H1 (cell line): ENCODE data around the gene SYNDIG1. TPM values are rescaled to one million over a fixed set of nuclear protein-coding genes. Genes with fewer than 3 reads are reported as not detected.

Experiments used
- CTCF ChIA-PET: fragments of 300-600 bp; sonication (Branson Sonifier 250); formaldehyde crosslinking; loops from one replicate; lab custom pipeline; 2021; ENCODE audit not compliant: partially characterized antibody; lab: Charles Lee
- POLR2A ChIA-PET: fragments of 300-600 bp; sonication (Branson Sonifier 250); formaldehyde crosslinking; loops from one replicate; lab custom pipeline; 2021; ENCODE audit warnings: inconsistent platforms; ENCODE audit not compliant: partially characterized antibody; lab: Charles Lee
- DNase-seq, 2 experiments: peaks; one replicate each; pipeline versions ENCODE4 v3.0.0 to v3.0.0-alpha.2; 2010 to 2022; ENCODE audit warnings: low spot score in 2 of 2, low read depth in 1 of 2, mixed read lengths in 1 of 2
- FAIRE-seq: peaks from 2 replicates; lab custom pipeline; 2011; peaks lifted over from hg19 to GRCh38; lab: Jason Lieb, UNC
- H2AFZ ChIP-seq: 2 replicates; pipeline ENCODE4 v1.8.1; 2012; ENCODE audit warnings: low read length, inconsistent platforms
- H2AK5ac ChIP-seq: 2 replicates; pipeline ENCODE4 v1.6.1; 2013; ENCODE audit warnings: low read depth, low read length
- H2BK120ac ChIP-seq: replicated peaks from 2 replicates; pipeline ENCODE3; 2013; ENCODE audit warnings: low read depth, low read length, inconsistent platforms
- H2BK12ac ChIP-seq: 2 replicates; pipeline ENCODE4 v1.6.1; 2013; ENCODE audit warnings: low read depth, low read length
- H2BK15ac ChIP-seq: 2 replicates; pipeline ENCODE4 v1.6.1; 2013; ENCODE audit warnings: low read length
- H2BK20ac ChIP-seq: 2 replicates; pipeline ENCODE4 v1.6.1; 2013; ENCODE audit warnings: low read length
- H2BK5ac ChIP-seq: 2 replicates; pipeline ENCODE4 v1.6.1; 2013; ENCODE audit warnings: low read depth, low read length
- H3K14ac ChIP-seq: 2 replicates; pipeline ENCODE4 v1.6.1; 2013; ENCODE audit warnings: inconsistent platforms; ENCODE audit not compliant: insufficient read length
- H3K18ac ChIP-seq: 2 replicates; pipeline ENCODE4 v1.6.1; 2013; ENCODE audit warnings: low read length; ENCODE audit errors: extremely low read depth
- H3K23ac ChIP-seq: 2 replicates; pipeline ENCODE4 v1.6.1; 2013; ENCODE audit warnings: inconsistent platforms; ENCODE audit not compliant: insufficient read length
- H3K23me2 ChIP-seq: 2 replicates; pipeline ENCODE4 v1.6.1; 2013; ENCODE audit warnings: low read depth, low read length
- H3K27ac ChIP-seq: 2 replicates; pipeline ENCODE4 v1.6.1; 2011; ENCODE audit warnings: low read depth, low read length, inconsistent platforms
- H3K27me3 ChIP-seq, 4 experiments: replicated peaks in 1 of 4; 1 replicate in 1 of 4; 2 replicates in 3 of 4; pipeline versions ENCODE4 v1.6.1 to v1.8.1; 2011 to 2013; ENCODE audit warnings: low read length in 3 of 4, mild to moderate bottlenecking in 3 of 4, inconsistent platforms in 2 of 4, mixed read lengths in 2 of 4, moderate library complexity in 1 of 4; ENCODE audit not compliant: control insufficient read depth in 3 of 4, insufficient read depth in 3 of 4; ENCODE audit errors: extremely low read depth in 1 of 4
- H3K36me3 ChIP-seq, 4 experiments: 2 replicates each; pipeline versions ENCODE4 v1.6.1 to v1.8.1; 2011 to 2013; ENCODE audit warnings: mild to moderate bottlenecking in 4 of 4, low read length in 3 of 4, moderate library complexity in 2 of 4, control low read depth in 1 of 4, inconsistent platforms in 1 of 4; ENCODE audit not compliant: insufficient read depth in 4 of 4, control insufficient read depth in 2 of 4
- H3K4ac ChIP-seq: replicated peaks from 2 replicates; pipeline ENCODE3; 2013; ENCODE audit warnings: low read length, low read depth, mixed read lengths, inconsistent platforms; ENCODE audit not compliant: insufficient read length
- H3K4me1 ChIP-seq, 4 experiments: replicated peaks in 1 of 4; 1 replicate in 1 of 4; 2 replicates in 3 of 4; pipeline versions ENCODE4 v1.6.1 to v1.8.1; 2011 to 2013; ENCODE audit warnings: low read length in 3 of 4, inconsistent platforms in 2 of 4, mixed read lengths in 1 of 4; ENCODE audit not compliant: insufficient read depth in 4 of 4, control insufficient read depth in 3 of 4
- H3K4me2 ChIP-seq, 2 experiments: 2 replicates each; pipeline versions ENCODE4 v1.6.1 to v1.8.1; 2011 to 2013; ENCODE audit warnings: low read depth in 2 of 2, low read length in 2 of 2, control low read depth in 1 of 2, inconsistent platforms in 1 of 2, mild to moderate bottlenecking in 1 of 2; ENCODE audit not compliant: insufficient read depth in 1 of 2
- H3K4me3 ChIP-seq, 4 experiments: fragments of 200-600, 300-600 bp in 1 of 4; sonication (generic), shearing (Covaris generic), sonication (Bioruptor Twin) in 1 of 4; 2 replicates each; pipeline versions ENCODE4 v1.5.1 to v1.8.1; 2011 to 2016; ENCODE audit warnings: low read length in 4 of 4, low read depth in 3 of 4, control low read depth in 2 of 4, inconsistent platforms in 2 of 4, mild to moderate bottlenecking in 2 of 4, mixed read lengths in 1 of 4, moderate library complexity in 1 of 4; ENCODE audit not compliant: insufficient read depth in 2 of 4; ENCODE audit errors: extremely low read depth in 1 of 4
- H3K56ac ChIP-seq: replicated peaks from 2 replicates; pipeline ENCODE3; 2013; ENCODE audit warnings: low read depth, mild to moderate bottlenecking, mixed read lengths, low read length, inconsistent platforms; ENCODE audit not compliant: insufficient read length
- H3K79me1 ChIP-seq: 2 replicates; pipeline ENCODE4 v1.6.1; 2013; ENCODE audit warnings: low read depth, low read length, control low read depth
- H3K79me2 ChIP-seq, 2 experiments: 2 replicates each; pipeline versions ENCODE4 v1.6.1 to v1.8.1; 2012 to 2013; ENCODE audit warnings: low read length in 2 of 2, mild to moderate bottlenecking in 2 of 2, inconsistent platforms in 1 of 2; ENCODE audit not compliant: insufficient read depth in 2 of 2, control insufficient read depth in 1 of 2
- H3K9ac ChIP-seq, 4 experiments: replicated peaks in 1 of 4; 1 replicate in 1 of 4; 2 replicates in 3 of 4; pipeline versions ENCODE4 v1.6.1 to v1.8.1; 2011 to 2013; ENCODE audit warnings: low read depth in 3 of 4, low read length in 3 of 4, control low read depth in 2 of 4, mild to moderate bottlenecking in 2 of 4, moderate library complexity in 2 of 4, inconsistent platforms in 1 of 4; ENCODE audit errors: extremely low read depth in 1 of 4
- H3K9me3 ChIP-seq, 2 experiments: 2 replicates each; pipeline versions ENCODE4 v1.6.1 to v1.8.1; 2012 to 2013; ENCODE audit warnings: mild to moderate bottlenecking in 2 of 2, moderate library complexity in 2 of 2, control low read depth in 1 of 2, inconsistent platforms in 1 of 2, low read depth in 1 of 2, low read length in 1 of 2, mixed read lengths in 1 of 2; ENCODE audit not compliant: insufficient read depth in 2 of 2
- H4K20me1 ChIP-seq, 2 experiments: replicated peaks in 1 of 2; 2 replicates each; pipeline versions ENCODE3 to v1.8.1; 2011 to 2013; ENCODE audit warnings: inconsistent platforms in 2 of 2, low read length in 2 of 2, mild to moderate bottlenecking in 1 of 2; ENCODE audit not compliant: insufficient read depth in 2 of 2, control insufficient read depth in 1 of 2
- H4K5ac ChIP-seq: 2 replicates; pipeline ENCODE4 v1.6.1; 2013; ENCODE audit warnings: low read length, low read depth, mixed read lengths, inconsistent platforms; ENCODE audit not compliant: insufficient read length
- H4K8ac ChIP-seq: 2 replicates; pipeline ENCODE4 v1.8.0; 2013; ENCODE audit warnings: mild to moderate bottlenecking, moderate library complexity, low read length, inconsistent platforms; ENCODE audit not compliant: insufficient read depth; ENCODE audit errors: extremely low read depth
- H4K91ac ChIP-seq: replicated peaks from 2 replicates; pipeline ENCODE3; 2013; ENCODE audit warnings: low read length, mixed read lengths, inconsistent platforms; ENCODE audit not compliant: insufficient read length
- BCL11A ChIP-seq, 2 experiments: IDR thresholded peaks; one replicate each; pipeline ENCODE4 v1.6.1; 2011; ENCODE audit warnings: low read depth in 2 of 2, low read length in 2 of 2, mild to moderate bottlenecking in 2 of 2
- BRCA1 ChIP-seq: IDR thresholded peaks from 2 replicates; pipeline ENCODE4 v1.6.1; 2012; ENCODE audit warnings: low read depth, low read length, improper control_type of control experiment
- CEBPB ChIP-seq: IDR thresholded peaks from 2 replicates; pipeline ENCODE4 v1.6.1; 2012; ENCODE audit warnings: low read depth, low read length
- CREB1 ChIP-seq: IDR thresholded peaks from 2 replicates; pipeline ENCODE4 v1.6.1; 2012; ENCODE audit warnings: inconsistent platforms
- EZH2 ChIP-seq: fragments of 200-600 bp; sonication (generic); IDR thresholded peaks from 2 replicates; pipeline ENCODE4 v1.7.1; 2012; ENCODE audit warnings: low read depth, mild to moderate bottlenecking, moderate library complexity, low read length, inconsistent platforms; ENCODE audit not compliant: severe bottlenecking
- HDAC6 ChIP-seq: IDR thresholded peaks from one replicate; pipeline ENCODE4 v1.7.1; 2012; ENCODE audit warnings: low read depth, mild to moderate bottlenecking, inconsistent platforms, low read length, moderate library complexity
- JUN ChIP-seq: IDR thresholded peaks from 2 replicates; pipeline ENCODE4 v1.6.1; 2011; ENCODE audit warnings: low read depth, mild to moderate bottlenecking, improper control_type of control experiment, low read length
- POLR2A ChIP-seq, 2 experiments: IDR thresholded peaks; 1 replicate in 1 of 2; 2 replicates in 1 of 2; pipeline ENCODE4 v1.6.1; 2011; ENCODE audit warnings: low read depth in 2 of 2, low read length in 2 of 2, mild to moderate bottlenecking in 2 of 2; ENCODE audit errors: control extremely low read depth in 1 of 2
- RXRA ChIP-seq: IDR thresholded peaks from 2 replicates; pipeline ENCODE4 v1.6.1; 2011; ENCODE audit warnings: low read depth, mild to moderate bottlenecking, low read length, moderate library complexity; ENCODE audit not compliant: insufficient read depth
- SUZ12 ChIP-seq: fragments of 200-600 bp; sonication (generic); IDR thresholded peaks from 2 replicates; pipeline ENCODE4 v1.6.1; 2012; ENCODE audit warnings: mild to moderate bottlenecking, inconsistent platforms, low read length, moderate library complexity, mixed read lengths
- YY1 ChIP-seq: IDR thresholded peaks from 2 replicates; pipeline ENCODE4 v1.6.1; 2011; ENCODE audit warnings: low read depth, mild to moderate bottlenecking, low read length
- WGBS, 2 experiments: shearing (Covaris generic) in 1 of 2; methylation state at CpG; one replicate each; pipeline versions ENCODE4 v1.1.6 to v1.1.7; 2013 to 2015; ENCODE audit warnings: low lambda C conversion rate in 2 of 2, mixed read lengths in 2 of 2, inconsistent platforms in 1 of 2, low coverage in 1 of 2, missing lambda C conversion rate in 1 of 2; ENCODE audit not compliant: insufficient replicate concordance in 2 of 2, insufficient coverage in 1 of 2, insufficient read length in 1 of 2; ENCODE audit errors: extremely low coverage in 1 of 2, missing lambda C conversion rate in 1 of 2; 5-methylcytosine and 5-hydroxymethylcytosine counted together
- polyA plus RNA-seq, 7 experiments: library from polyadenylated mRNA; depleted of rRNA in 3 of 7; stranded (reverse) in 5 of 7; unstranded in 2 of 7; fragments of >200 nt in 5 of 7; fragments of 200-250 nt in 2 of 7; gene quantifications; 1 replicate in 5 of 7; 2 replicates in 1 of 7; 4 replicates in 1 of 7; pipeline versions ENCODE4 v1.2.1 to v1.2.3, GENCODE V29; 2011 to 2013; ENCODE audit warnings: missing spikeins in 2 of 7, mixed read lengths in 2 of 7
- total RNA-seq: library from RNA; stranded (reverse); fragmentation: NEBNext Ultra II Directional; extraction: Animal tissue kit (Norgen Biotek cat#: 25700); gene quantifications from 2 replicates; pipeline ENCODE4 v1.2.1, GENCODE V29; 2021
- TF ChIP-seq, protein P1 (sequence below): IDR thresholded peaks from 2 replicates; pipeline ENCODE4 v1.6.1; 2011; ENCODE audit warnings: low read length, improper control_type of control experiment
- TF ChIP-seq, protein P2 (sequence below): IDR thresholded peaks from 2 replicates; pipeline ENCODE4 v1.6.1; 2011; ENCODE audit warnings: low read depth, mild to moderate bottlenecking, low read length; ENCODE audit not compliant: insufficient read depth

SYNDIG1 gene
- total and polyA plus RNA-seq, 2 of the 8 experiments (the other 6 are each of a cell fraction or from before 2014, with no cell fraction given): 6.5 to 7.8 TPM

DNA sequence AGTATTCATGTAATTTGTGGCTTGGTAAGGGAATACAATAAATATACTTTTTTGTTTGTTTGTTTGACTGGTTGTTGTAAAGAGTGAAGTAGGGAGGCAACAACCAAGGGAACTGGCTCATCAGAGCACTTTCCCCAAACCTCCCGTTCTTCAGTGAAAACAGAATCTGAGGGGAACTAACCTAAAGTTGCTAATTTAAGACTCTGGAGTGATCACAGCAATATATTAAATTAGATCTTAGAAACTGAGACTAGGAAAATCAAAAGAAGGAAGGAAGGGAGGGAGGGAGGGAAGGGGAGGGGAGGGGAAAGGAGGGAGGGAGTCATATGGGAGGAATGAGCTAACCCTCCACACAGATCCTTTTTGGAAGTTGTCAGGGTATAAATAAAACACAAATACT lies 144.9 kb downstream of the SYNDIG1 start:
- no peak overlapping the region for H4K91ac ChIP-seq
- no peak overlapping the region for H2BK5ac ChIP-seq
- no peak overlapping the region for H3K4me3 ChIP-seq
- no peaks in the 10 kb centered on the region for H3K79me1 ChIP-seq
- H2BK20ac ChIP-seq: no peak overlapping the region
- H3K56ac ChIP-seq: no peak overlapping the region
- H4K5ac ChIP-seq: no peak overlapping the region
- no peaks in the 10 kb centered on the region; a peak in 1 of 8 replicates for H3K36me3 ChIP-seq
- no peak overlapping the region for H3K18ac ChIP-seq
- no peak overlapping the region for H3K4me2 ChIP-seq
- no peak overlapping the region for H3K14ac ChIP-seq
- H3K27me3 ChIP-seq: no peaks in the 10 kb centered on the region
- POLR2A ChIA-PET: interaction anchor here (0.8 kb wide), 1 partner anchor 22 kb away, joined by 3 read pairs; no protein-coding TSS in a partner anchor
- H3K79me2 ChIP-seq: no peaks in the 10 kb centered on the region
- H3K9me3 ChIP-seq: no peaks in the 10 kb centered on the region
- H3K23ac ChIP-seq: no peak overlapping the region
- no peak overlapping the region for H2BK120ac ChIP-seq
- H4K8ac ChIP-seq: no peak overlapping the region
- H2AK5ac ChIP-seq: no peak overlapping the region
- H3K27ac ChIP-seq: no peak overlapping the region
- no peak overlapping the region for H2BK15ac ChIP-seq
- no peak overlapping the region for H2BK12ac ChIP-seq
- no peak overlapping the region for H3K4ac ChIP-seq
- peaks cover 0 to 14% (median 7%) of the 10 kb centered on the region in 4 experiments; a peak in 6 of 7 replicates for H3K4me1 ChIP-seq
- no peaks in the 10 kb centered on the region for H4K20me1 ChIP-seq
- H3K9ac ChIP-seq: no peak overlapping the region
- TF ChIP-seq HDAC6 (no peak), POLR2A (IDR thresholded peaks at IDR 0.05; ENCODE audit: control extremely low read depth in 1 of 2, low read depth in 2 of 2, low read length in 2 of 2) (no peak), BCL11A (IDR thresholded peaks at IDR 0.05; ENCODE audit: low read depth in 2 of 2, low read length in 2 of 2) (no peak), RXRA (no peak), BRCA1 (no peak), JUN (no peak), CREB1 (no peak), SUZ12 (no peak), CEBPB (no peak), YY1 (no peak), EZH2 (no peak)
- TF ChIP-seq, protein P1, sequence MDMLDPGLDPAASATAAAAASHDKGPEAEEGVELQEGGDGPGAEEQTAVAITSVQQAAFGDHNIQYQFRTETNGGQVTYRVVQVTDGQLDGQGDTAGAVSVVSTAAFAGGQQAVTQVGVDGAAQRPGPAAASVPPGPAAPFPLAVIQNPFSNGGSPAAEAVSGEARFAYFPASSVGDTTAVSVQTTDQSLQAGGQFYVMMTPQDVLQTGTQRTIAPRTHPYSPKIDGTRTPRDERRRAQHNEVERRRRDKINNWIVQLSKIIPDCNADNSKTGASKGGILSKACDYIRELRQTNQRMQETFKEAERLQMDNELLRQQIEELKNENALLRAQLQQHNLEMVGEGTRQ: no peak
- TF ChIP-seq, protein P2, sequence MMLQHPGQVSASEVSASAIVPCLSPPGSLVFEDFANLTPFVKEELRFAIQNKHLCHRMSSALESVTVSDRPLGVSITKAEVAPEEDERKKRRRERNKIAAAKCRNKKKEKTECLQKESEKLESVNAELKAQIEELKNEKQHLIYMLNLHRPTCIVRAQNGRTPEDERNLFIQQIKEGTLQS: no peak
- TF ChIP-seq, all 59 proteins: peak for 0
- no peak for DNase-seq
- H2AFZ ChIP-seq: no peak overlapping the region
- H3K23me2 ChIP-seq: no peaks in the 10 kb centered on the region
- no peak for FAIRE-seq
- CTCF ChIA-PET: no interaction called here
- 84% methylated on average over 1 of the region's 1 CpG; no CpG with 5 or more reads in 1 of the 2 experiments for WGBS, 2 experiments
